Kidney capillary endothelial cell (primary cell): ENCODE data around the gene MRPL22.
"Not testable (repeated sequence)": the region's sequence is repeated elsewhere in the genome, so short reads cannot be mapped to it uniquely, and the experiment has no call there.

Experiments used
- DNase-seq: peaks from one replicate; pipeline ENCODE4 v3.0.0-alpha.2; 2018; ENCODE audit warnings: low spot score

The MRPL22 gene

GRCh38 chr5:154943527-154943926 lies 2.7 kb downstream of the MRPL22 start:
- DNase-seq, result no peak

- DNase-seq, result peak; percentile 27
Measured at GRCh38 chr5:154944716-154945115, 3.8 kb downstream of the MRPL22 start.

- peak; percentile 48 for DNase-seq
Measured at GRCh38 chr5:154945695-154946301, 4.9 kb downstream of the MRPL22 start.

- no peak for DNase-seq
Measured at GRCh38 chr5:154947778-154948177, 6.9 kb downstream of the MRPL22 start.

GRCh38 chr5:154948313-154948712 lies 7.4 kb downstream of the MRPL22 start:
- DNase-seq, result no peak

GRCh38 chr5:154949781-154950180 lies 8.9 kb downstream of the MRPL22 start:
- DNase-seq, result no peak

GRCh38 chr5:154956712-154957111 lies 15.8 kb downstream of the MRPL22 start:
- DNase-seq, result no peak

GRCh38 chr5:154962494-154962893 lies 21.6 kb downstream of the MRPL22 start:
- peak; percentile 81 for DNase-seq

GRCh38 chr5:154966081-154966841 lies 25.4 kb downstream of the MRPL22 start:
- peak; percentile 95 for DNase-seq

- DNase-seq, result no peak
Measured at GRCh38 chr5:154966874-154967273, 26.0 kb downstream of the MRPL22 start.

- peak; percentile 47 for DNase-seq
Measured at GRCh38 chr5:154967421-154968024, 26.6 kb downstream of the MRPL22 start.

- DNase-seq, result no peak
Measured at GRCh38 chr5:154968953-154969352, 28.1 kb downstream of the MRPL22 start.

GRCh38 chr5:154970759-154971158 lies 29.9 kb downstream of the MRPL22 start:
- DNase-seq, result no peak

GRCh38 chr5:154971501-154971900 lies 30.6 kb downstream of the MRPL22 start:
- DNase-seq, result no peak

- peak; percentile 55 for DNase-seq
Measured at GRCh38 chr5:154972476-154973080, 31.7 kb downstream of the MRPL22 start.

GRCh38 chr5:154976082-154976481 lies 35.2 kb downstream of the MRPL22 start:
- DNase-seq, result not testable (repeated sequence)

GRCh38 chr5:154977409-154977808 lies 36.5 kb downstream of the MRPL22 start:
- DNase-seq, result no peak

GRCh38 chr5:154978294-154978693 lies 37.4 kb downstream of the MRPL22 start:
- DNase-seq, result not testable (repeated sequence)

- no peak for DNase-seq
Measured at GRCh38 chr5:154984946-154985516, 44.2 kb downstream of the MRPL22 start.

- DNase-seq, result no peak
Measured at GRCh38 chr5:154986151-154986550, 45.3 kb downstream of the MRPL22 start.

GRCh38 chr5:154989626-154990025 lies 48.8 kb downstream of the MRPL22 start:
- peak; percentile 53 for DNase-seq

- DNase-seq, result no peak
Measured at GRCh38 chr5:154993461-154993860, 52.6 kb downstream of the MRPL22 start.
